Left colon (tissue), 2 donors: ENCODE measurements around the gene TRIP10. TPM values are rescaled to one million over a fixed set of nuclear protein-coding genes. Genes with fewer than 3 reads are reported as not detected.

ENCODE experiments used
- microRNA-seq, 2 donors: library from miRNA; unstranded; fragments of <30 nt; microRNA quantifications; one replicate each; pipeline versions ENCODE4 v1.1.0 to v1.2.0, GENCODE V29; 2020
- total RNA-seq, 2 donors: library from RNA; stranded (reverse); fragmentation: NEBNext Ultra II Directional; extraction: Animal tissue kit (Norgen Biotek cat#: 25700); gene quantifications; one replicate each; pipeline ENCODE4 v1.2.1, GENCODE V29; 2021
- donor health status: DM: no; HTN: no; CAD: no.
- donor health status: DM: yes; HTN: yes; CAD: no.

The TRIP10 gene
- total RNA-seq, 2 donors from 2014 or later, result 73.6 to 73.9 TPM

Small RNAs within 50 kb of the gene (microRNA-seq; reads per million reads assigned to microRNA genes)
- 0.53 to 1.4 reads per million in 2 donors for gene MIR6791

Other genes with a start within 250 kb of the TRIP10 start
- gene TUBB4A, start 237.4 kb upstream of the TRIP10 start, total RNA-seq, result 1 to 10 TPM; 1.1 to 1.7 TPM
- gene TNFSF9, start 208.7 kb upstream of the TRIP10 start, total RNA-seq, result 1 to 10 TPM; 1.6 to 2.7 TPM
- gene CD70, start 148.5 kb upstream of the TRIP10 start, total RNA-seq, result under 1 TPM in 1 of 2 donors, not detected in 1; 0.64 TPM
- gene TNFSF14, start 69.5 kb upstream of the TRIP10 start, total RNA-seq, result under 1 TPM; 0.34 to 0.73 TPM
- gene C3, start 19.0 kb upstream of the TRIP10 start, total RNA-seq, result 100 to 1,000 TPM in 1 of 2 donors, 10 to 100 TPM in 1; 49.0 to 162 TPM
- gene GPR108, start 2.1 kb upstream of the TRIP10 start, total RNA-seq, result 100 to 1,000 TPM; 124 to 128 TPM
- gene SH2D3A, start 27.8 kb downstream of the TRIP10 start, total RNA-seq, result 10 to 100 TPM; 46.7 to 52.1 TPM
- 1 to 10 TPM; 8.2 to 8.5 TPM for gene VAV1, start 33.0 kb downstream of the TRIP10 start, total RNA-seq
- gene ADGRE1, start 147.9 kb downstream of the TRIP10 start, total RNA-seq, result under 1 TPM; 0.24 to 0.92 TPM